Gastrocnemius medialis (tissue), 4 donors: ENCODE data around the gene PRKN. TPM values are rescaled to one million over a fixed set of nuclear protein-coding genes. Genes with fewer than 3 reads are reported as not detected.

Experiments
- ATAC-seq, 2 donors: fragments of 150-250 bp; one replicate each; pipeline ENCODE4 v1.9.1; 2016
- DNase-seq, 2 donors: peaks; one replicate each; pipeline ENCODE4 v3.0.0-alpha.2; 2019
- H3K27ac ChIP-seq, 4 donors: fragments of 200-600 bp; sonication (generic); 1 replicate in 1 of 4; 2 replicates in 3 of 4; pipeline ENCODE4 v1.5.1; 2016 to 2018; ENCODE audit warnings: mild to moderate bottlenecking in 2 of 4, moderate library complexity in 1 of 4
- H3K27me3 ChIP-seq, 3 donors: fragments of 200-600 bp; sonication (generic) in 2 of 3; 1 replicate in 1 of 3; 2 replicates in 2 of 3; pipeline versions ENCODE4 v1.5.1 to v1.6.0; 2016 to 2019; ENCODE audit warnings: mild to moderate bottlenecking in 1 of 3, moderate library complexity in 1 of 3
- H3K36me3 ChIP-seq, 2 donors: fragments of 200-600 bp; sonication (generic) in 1 of 2; one replicate each; pipeline ENCODE4 v1.5.1; 2017 to 2018
- H3K4me1 ChIP-seq, 2 donors: fragments of 200-600 bp; sonication (generic) in 1 of 2; one replicate each; pipeline ENCODE4 v1.5.1; 2016 to 2017; ENCODE audit warnings: mild to moderate bottlenecking in 2 of 2
- H3K4me3 ChIP-seq, 4 donors: fragments of 200-600 bp; sonication (generic) in 3 of 4; 1 replicate in 1 of 4; 2 replicates in 3 of 4; pipeline ENCODE4 v1.5.1; 2016 to 2019; ENCODE audit warnings: mild to moderate bottlenecking in 2 of 4
- H3K9me3 ChIP-seq, 3 donors: fragments of 200-600 bp; sonication (generic) in 2 of 3; 1 replicate in 1 of 3; 2 replicates in 2 of 3; pipeline ENCODE4 v1.5.1; 2016 to 2019
- CTCF ChIP-seq, 5 experiments: fragments of 450-650 bp in 3 of 5; fragments of 200-600 bp in 2 of 5; sonication (generic) in 2 of 5; IDR thresholded peaks in 4 of 5; conservative IDR thresholded peaks in 1 of 5; 1 replicate in 4 of 5; 2 replicates in 1 of 5; pipeline ENCODE4 v1.5.1; 2016 to 2019; ENCODE audit warnings: antibody characterized with exemption in 5 of 5, mild to moderate bottlenecking in 3 of 5, moderate library complexity in 3 of 5
- POLR2A ChIP-seq, 2 donors: fragments of 450-650 bp; IDR thresholded peaks; one replicate each; pipeline ENCODE4 v1.6.1; 2017; ENCODE audit warnings: antibody characterized with exemption in 2 of 2, mild to moderate bottlenecking in 2 of 2, moderate library complexity in 2 of 2
- in situ Hi-C, 4 donors: fragments of 200-750 bp; cut with MboI; loops; one replicate each; pipeline versions ENCODE4 v1.15.0 to v1.8.0; 2017; ENCODE audit warnings: low sequenced_read_pairs in 4 of 4
- intact Hi-C: fragments of 100-400 bp; cut with DNase I; formaldehyde crosslinking; loops from one replicate; pipeline ENCODE4 v1.15.1; 2023; ENCODE audit warnings: low total_unique reads
- total RNA-seq, 4 donors: library from RNA; depleted of rRNA; stranded (reverse); fragments of >200 nt; gene quantifications; one replicate each; pipeline versions ENCODE4 v1.1.0 to v1.2.3, GENCODE V29; 2016

PRKN gene
- total RNA-seq, 4 donors from 2014 or later = 8.4 to 21.6 (median 13.7) TPM

DNA sequence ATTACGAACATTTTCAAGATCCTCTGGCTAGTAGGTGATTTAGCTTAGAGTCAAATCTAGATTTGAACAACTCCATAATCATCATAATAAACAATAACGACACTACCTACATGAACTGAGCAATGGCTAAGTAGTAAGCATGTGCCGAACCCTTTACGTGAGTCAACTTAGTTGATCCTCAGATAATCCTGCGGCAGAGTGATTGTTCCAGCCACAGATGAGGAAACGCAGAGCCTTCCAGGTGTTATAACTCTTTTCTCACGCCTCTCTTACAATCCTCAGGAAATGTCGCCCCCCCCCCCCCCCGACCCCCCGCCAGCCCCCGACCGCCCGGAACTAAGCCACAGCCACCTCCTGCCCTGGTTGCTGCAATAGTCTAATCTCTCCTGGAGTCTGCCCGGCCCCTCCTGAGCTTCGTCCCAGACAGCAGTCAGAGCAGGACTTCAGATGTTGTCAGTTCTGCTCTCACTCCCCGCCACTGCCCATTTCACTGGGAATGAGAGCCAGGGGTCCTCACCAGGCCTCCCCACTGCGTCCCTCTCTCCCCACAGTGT is 1312.2 kb downstream of the PRKN start:
- no peaks in the 10 kb centered on the region for H3K27me3 ChIP-seq
- in situ Hi-C loops = loop anchor here in 2 of 4 donors (25.0 kb wide), 1 partner anchor 1322 kb away; the partner anchor contains the start of genes PACRG (in 2 of the 2) and PRKN (in 2 of the 2)
- H3K36me3 ChIP-seq = no peaks in the 10 kb centered on the region
- intact Hi-C loops = loop anchor here (2.0 to 5.0 kb wide), 2 partner anchors 21 to 1307 kb away; no protein-coding TSS in a partner anchor
- ATAC-seq (no peak), DNase-seq (no peak)
- H3K27ac ChIP-seq = peak overlapping the region; percentile 71 to 90 (median 84)
- no peaks in the 10 kb centered on the region for H3K9me3 ChIP-seq
- H3K4me1 ChIP-seq = peaks cover 37 to 42% of the 10 kb centered on the region in 2 donors
- TF ChIP-seq CTCF (IDR thresholded peaks at IDR 0.05 in 4 of 5, conservative IDR thresholded peaks at IDR 0.05 in 1 of 5) (no peak), POLR2A (IDR thresholded peaks at IDR 0.05) (no peak)
- H3K4me3 ChIP-seq = no peak overlapping the region

GRCh38 chr6:161414707-161415106 is 1312.9 kb downstream of the PRKN start:
- no peaks in the 10 kb centered on the region for H3K36me3 ChIP-seq
- in situ Hi-C loops (loop anchor here in 2 of 4 donors (25.0 kb wide), 1 partner anchor 1323 kb away; the partner anchor contains the start of genes PACRG (in 2 of the 2) and PRKN (in 2 of the 2)), intact Hi-C loops (loop anchor here (2.0 to 5.0 kb wide), 2 partner anchors 20 to 1308 kb away; no protein-coding TSS in a partner anchor)
- no peak overlapping the region for H3K4me3 ChIP-seq
- no peak for ATAC-seq
- no peak for DNase-seq
- H3K9me3 ChIP-seq = no peaks in the 10 kb centered on the region
- peaks cover 38 to 42% of the 10 kb centered on the region in 2 donors for H3K4me1 ChIP-seq
- TF ChIP-seq POLR2A (IDR thresholded peaks at IDR 0.05) (no peak), CTCF (IDR thresholded peaks at IDR 0.05 in 4 of 5, conservative IDR thresholded peaks at IDR 0.05 in 1 of 5) (no peak)
- no peaks in the 10 kb centered on the region for H3K27me3 ChIP-seq
- H3K27ac ChIP-seq = peak overlapping the region; percentile 71 to 90 (median 84)

DNA sequence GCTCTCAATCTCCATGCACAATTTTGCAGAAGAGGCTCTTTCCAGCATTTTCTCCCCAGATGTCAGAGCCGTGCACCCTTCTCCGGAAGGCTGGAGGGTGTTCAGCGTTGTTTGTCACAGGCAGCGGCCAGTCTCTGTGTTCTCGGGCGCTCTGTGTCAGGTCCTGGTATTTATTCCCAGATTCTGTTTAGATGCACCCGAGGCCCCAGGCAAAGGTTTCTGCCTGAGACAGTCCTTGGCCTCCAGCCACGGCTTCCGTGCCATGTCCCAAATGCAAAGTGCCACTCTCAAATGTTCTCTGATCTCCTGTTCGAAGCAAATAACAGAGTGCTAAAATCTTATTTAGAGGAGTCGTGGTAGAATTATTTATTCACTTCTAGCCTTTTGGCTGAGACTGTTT is 1313.4 kb downstream of the PRKN start:
- ATAC-seq (peak; percentile 18 to 27), DNase-seq (peak; percentile 26 to 30)
- intact Hi-C loops (loop anchor here (2.0 kb wide), 1 partner anchor 19 kb away; no protein-coding TSS in a partner anchor), in situ Hi-C loops (loop anchor here in 2 of 4 donors (25.0 kb wide), 1 partner anchor 1323 kb away; the partner anchor contains the start of genes PACRG (in 2 of the 2) and PRKN (in 2 of the 2))
- Histone ChIP-seq H3K27me3 (no peaks in the 10 kb centered on the region), H3K4me1 (peaks cover 43 to 47% of the 10 kb centered on the region in 2 donors), H3K27ac (peak overlapping the region; percentile 71 to 90 (median 84)), H3K9me3 (no peaks in the 10 kb centered on the region), H3K4me3 (peak overlapping the region; percentile 1 to 43 (median 16)), H3K36me3 (no peaks in the 10 kb centered on the region)
- TF ChIP-seq CTCF (IDR thresholded peaks at IDR 0.05 in 4 of 5, conservative IDR thresholded peaks at IDR 0.05 in 1 of 5) = no peak
- no peak for TF ChIP-seq POLR2A (IDR thresholded peaks at IDR 0.05)

DNA sequence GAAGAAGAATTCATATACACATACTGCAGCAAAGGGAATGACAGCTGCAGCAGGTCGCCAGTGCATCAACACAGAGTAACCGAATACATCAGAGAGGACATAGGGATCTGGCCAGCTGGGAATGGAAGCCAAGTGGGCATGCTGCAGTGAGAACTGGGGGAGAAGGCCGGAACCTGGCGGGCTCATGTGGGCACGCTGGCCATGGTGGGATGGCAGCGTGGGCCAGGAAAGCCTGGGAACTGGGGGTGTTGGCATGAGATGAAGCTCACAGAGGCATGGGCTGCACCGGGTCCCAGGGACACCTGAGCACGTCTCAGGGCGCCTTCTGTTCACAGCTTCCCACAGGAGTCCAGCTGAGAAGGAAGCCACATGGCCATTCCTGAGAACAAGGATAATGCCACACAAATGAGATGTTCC is 1314.2 kb downstream of the PRKN start:
- TF ChIP-seq CTCF (IDR thresholded peaks at IDR 0.05 in 4 of 5, conservative IDR thresholded peaks at IDR 0.05 in 1 of 5) = no peak
- no peak for TF ChIP-seq POLR2A (IDR thresholded peaks at IDR 0.05)
- peak; percentile 91 to 94 for ATAC-seq
- H3K36me3 ChIP-seq = no peaks in the 10 kb centered on the region
- intact Hi-C loops (no loop called here), in situ Hi-C loops (loop anchor here in 2 of 4 donors (25.0 kb wide), 1 partner anchor 1324 kb away; the partner anchor contains the start of genes PACRG (in 2 of the 2) and PRKN (in 2 of the 2))
- H3K9me3 ChIP-seq = no peaks in the 10 kb centered on the region
- peak overlapping the region; percentile 71 to 90 (median 84) for H3K27ac ChIP-seq
- peak; percentile 77 to 82 for DNase-seq
- peak overlapping the region; percentile 24 to 43 (median 30) for H3K4me3 ChIP-seq
- H3K4me1 ChIP-seq = peaks cover 43 to 45% of the 10 kb centered on the region in 2 donors
- H3K27me3 ChIP-seq = no peaks in the 10 kb centered on the region
